Measurements from ENCODE around the gene ATE1.

DNA sequence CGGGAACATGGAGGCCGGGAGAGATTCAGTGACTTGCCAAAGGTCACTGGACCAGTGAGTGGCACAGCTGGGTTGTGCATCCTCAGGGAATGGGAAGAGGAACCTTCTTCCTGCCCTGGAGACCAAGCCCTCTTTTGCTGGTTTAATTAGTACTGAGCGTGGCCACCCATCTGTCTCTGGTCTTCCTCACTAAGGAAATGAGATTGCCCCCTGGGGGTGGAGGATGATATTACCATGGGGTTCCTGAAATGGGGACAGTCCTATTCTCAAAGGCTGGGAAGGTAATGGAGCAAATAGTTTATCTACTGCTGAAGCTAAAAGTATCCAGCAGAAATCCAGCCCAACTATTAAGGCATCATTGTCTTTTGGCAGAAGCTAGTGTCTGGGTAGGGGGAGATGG is 231.0 kb downstream of the ATE1 start:
- TF ChIP-seq, protein P1, sequence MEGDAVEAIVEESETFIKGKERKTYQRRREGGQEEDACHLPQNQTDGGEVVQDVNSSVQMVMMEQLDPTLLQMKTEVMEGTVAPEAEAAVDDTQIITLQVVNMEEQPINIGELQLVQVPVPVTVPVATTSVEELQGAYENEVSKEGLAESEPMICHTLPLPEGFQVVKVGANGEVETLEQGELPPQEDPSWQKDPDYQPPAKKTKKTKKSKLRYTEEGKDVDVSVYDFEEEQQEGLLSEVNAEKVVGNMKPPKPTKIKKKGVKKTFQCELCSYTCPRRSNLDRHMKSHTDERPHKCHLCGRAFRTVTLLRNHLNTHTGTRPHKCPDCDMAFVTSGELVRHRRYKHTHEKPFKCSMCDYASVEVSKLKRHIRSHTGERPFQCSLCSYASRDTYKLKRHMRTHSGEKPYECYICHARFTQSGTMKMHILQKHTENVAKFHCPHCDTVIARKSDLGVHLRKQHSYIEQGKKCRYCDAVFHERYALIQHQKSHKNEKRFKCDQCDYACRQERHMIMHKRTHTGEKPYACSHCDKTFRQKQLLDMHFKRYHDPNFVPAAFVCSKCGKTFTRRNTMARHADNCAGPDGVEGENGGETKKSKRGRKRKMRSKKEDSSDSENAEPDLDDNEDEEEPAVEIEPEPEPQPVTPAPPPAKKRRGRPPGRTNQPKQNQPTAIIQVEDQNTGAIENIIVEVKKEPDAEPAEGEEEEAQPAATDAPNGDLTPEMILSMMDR (IDR thresholded peaks at IDR 0.05), result peak in 2 of 4 experiments; percentile 26 to 35
- TF ChIP-seq POLR2A (IDR thresholded peaks at IDR 0.05), result no peak

All from sigmoid colon (tissue), 3 donors.